Measurements from ENCODE around the gene CDK18.

Gene CDK18

DNA sequence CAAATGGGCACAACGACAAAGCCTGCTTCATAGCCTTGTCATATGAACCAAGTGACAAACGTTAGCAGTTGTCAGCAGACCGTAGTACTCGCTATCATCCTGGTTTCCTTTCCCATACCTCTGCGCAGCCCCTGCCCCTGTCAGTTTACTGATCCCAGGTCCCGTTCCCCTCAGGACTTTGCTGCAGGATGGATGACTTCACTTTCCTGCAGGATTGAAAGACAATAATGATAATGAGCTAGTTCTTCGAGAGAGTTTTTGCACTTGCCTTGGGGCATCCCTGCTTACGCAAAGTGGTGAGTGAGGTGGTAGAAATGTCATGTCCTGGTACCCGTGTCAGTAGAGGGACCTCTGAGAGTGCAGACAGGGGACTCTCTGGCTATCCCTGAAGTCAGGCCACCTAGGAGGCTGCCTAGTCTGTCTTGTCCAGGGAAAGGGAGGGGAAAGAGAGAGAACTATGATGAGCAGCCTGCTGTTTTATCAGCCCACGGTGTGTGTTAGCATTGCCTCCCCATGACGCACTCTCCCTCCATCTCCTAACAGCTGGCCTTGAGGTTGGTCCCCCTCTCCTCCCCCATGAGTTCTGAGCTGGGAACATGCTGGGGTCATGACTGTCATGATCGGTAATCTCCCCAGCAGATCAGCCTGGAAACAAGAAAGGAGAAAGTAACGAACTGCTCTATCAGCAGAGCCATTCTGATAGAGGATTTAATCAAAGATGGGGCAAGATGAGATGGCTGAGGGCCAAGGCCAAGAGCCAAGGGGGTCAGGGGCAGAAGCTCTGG, 73.6 kb downstream of the CDK18 start:
- H3K36me3 ChIP-seq (ENCODE audit: insufficient read depth, low read length), result no peaks in the 10 kb centered on the region
- H3K79me2 ChIP-seq (ENCODE audit: insufficient read depth, low read length), result no peaks in the 10 kb centered on the region
- TF ChIP-seq, protein P1, sequence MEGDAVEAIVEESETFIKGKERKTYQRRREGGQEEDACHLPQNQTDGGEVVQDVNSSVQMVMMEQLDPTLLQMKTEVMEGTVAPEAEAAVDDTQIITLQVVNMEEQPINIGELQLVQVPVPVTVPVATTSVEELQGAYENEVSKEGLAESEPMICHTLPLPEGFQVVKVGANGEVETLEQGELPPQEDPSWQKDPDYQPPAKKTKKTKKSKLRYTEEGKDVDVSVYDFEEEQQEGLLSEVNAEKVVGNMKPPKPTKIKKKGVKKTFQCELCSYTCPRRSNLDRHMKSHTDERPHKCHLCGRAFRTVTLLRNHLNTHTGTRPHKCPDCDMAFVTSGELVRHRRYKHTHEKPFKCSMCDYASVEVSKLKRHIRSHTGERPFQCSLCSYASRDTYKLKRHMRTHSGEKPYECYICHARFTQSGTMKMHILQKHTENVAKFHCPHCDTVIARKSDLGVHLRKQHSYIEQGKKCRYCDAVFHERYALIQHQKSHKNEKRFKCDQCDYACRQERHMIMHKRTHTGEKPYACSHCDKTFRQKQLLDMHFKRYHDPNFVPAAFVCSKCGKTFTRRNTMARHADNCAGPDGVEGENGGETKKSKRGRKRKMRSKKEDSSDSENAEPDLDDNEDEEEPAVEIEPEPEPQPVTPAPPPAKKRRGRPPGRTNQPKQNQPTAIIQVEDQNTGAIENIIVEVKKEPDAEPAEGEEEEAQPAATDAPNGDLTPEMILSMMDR (IDR thresholded peaks at IDR 0.05; ENCODE audit: borderline replicate concordance, extremely low read depth, low read length, poor library complexity, severe bottlenecking), result no peak
- no peak for TF ChIP-seq EZH2 (IDR thresholded peaks at IDR 0.05; ENCODE audit: borderline replicate concordance, low read depth, low read length, severe bottlenecking)
- H3K27me3 ChIP-seq (ENCODE audit: insufficient read depth, low read length, poor library complexity), result peaks cover 30% of the 10 kb centered on the region
- DNase-seq, result no peak
- H3K4me2 ChIP-seq (ENCODE audit: insufficient read depth, low read length), result no peak overlapping the region
- H2AFZ ChIP-seq (ENCODE audit: low read depth, low read length), result no peak overlapping the region
- H4K20me1 ChIP-seq (ENCODE audit: insufficient read depth, low read length), result no peaks in the 10 kb centered on the region; the same call in 1 of the 2 replicates
- no peak overlapping the region for H3K9ac ChIP-seq (ENCODE audit: low read depth, low read length)
- no peak overlapping the region for H3K27ac ChIP-seq (ENCODE audit: low read length)
- ATAC-seq (ENCODE audit: insufficient read depth, low read depth), result no peak
- no peaks in the 10 kb centered on the region for H3K4me1 ChIP-seq (ENCODE audit: insufficient read depth, low read length)
- H3K4me3 ChIP-seq (ENCODE audit: low read depth in 1 of 2, low read length in 2 of 2), result no peak overlapping the region
- no peaks in the 10 kb centered on the region for H3K9me3 ChIP-seq (ENCODE audit: insufficient read depth, low read length, severe bottlenecking)

DNA sequence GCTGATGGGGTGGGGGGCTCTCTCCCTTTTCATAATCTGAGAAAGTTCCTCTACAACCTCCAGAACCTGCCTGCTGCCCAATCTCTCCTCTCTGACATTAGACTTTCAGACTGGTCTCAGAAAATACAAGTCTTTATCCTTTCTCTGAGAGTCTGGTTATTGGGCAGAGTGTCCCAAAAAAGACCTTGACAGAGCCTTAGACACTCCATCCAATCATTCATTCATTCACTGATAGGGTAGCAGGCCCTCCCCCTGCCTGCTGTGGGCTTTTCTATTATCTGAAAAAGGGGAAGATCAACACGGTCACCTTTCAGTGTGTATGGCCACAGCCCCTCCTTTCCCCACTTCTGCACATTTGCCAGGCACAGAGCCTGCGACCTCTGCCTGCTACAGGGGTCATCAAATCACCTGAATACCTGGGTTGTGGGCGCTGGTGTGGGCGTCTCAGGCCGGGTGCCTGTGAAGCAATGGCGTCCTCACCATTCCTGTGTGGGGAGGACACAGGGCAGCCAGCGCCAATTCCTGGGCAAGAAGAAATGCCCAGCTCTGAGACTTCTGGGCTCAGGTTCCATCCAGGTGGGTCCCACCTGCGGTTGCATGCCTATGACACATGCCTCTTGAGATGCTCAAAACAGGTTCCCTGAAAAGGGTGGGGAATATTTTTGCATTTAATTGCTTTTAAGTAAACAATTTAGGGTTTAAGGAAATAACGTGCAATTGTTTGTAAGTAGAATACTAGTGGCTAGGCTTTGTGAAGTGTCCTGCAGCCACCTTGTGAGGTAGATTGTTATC, 74.5 kb downstream of the CDK18 start:
- peaks cover 30% of the 10 kb centered on the region for H3K27me3 ChIP-seq (ENCODE audit: insufficient read depth, low read length, poor library complexity)
- no peaks in the 10 kb centered on the region for H3K4me1 ChIP-seq (ENCODE audit: insufficient read depth, low read length)
- no peak overlapping the region for H3K27ac ChIP-seq (ENCODE audit: low read length)

DNA sequence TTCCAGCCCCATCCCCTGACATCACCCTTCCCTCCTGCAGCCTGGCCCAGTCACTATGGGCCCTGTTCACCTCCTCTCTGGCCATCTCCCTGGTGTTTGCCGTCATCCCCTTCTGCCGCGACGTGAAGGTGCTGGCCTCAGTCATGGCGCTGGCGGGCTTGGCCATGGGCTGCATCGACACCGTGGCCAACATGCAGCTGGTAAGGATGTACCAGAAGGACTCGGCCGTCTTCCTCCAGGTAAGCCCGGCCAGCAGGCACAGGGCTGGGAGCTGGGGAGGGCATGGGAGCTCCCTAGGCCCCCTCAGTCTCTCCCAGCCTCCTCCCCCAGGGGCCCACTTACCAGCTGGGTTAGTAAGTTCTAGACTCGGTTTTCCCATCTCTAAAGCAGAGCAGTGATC, 75.2 kb downstream of the CDK18 start:
- ATAC-seq (ENCODE audit: insufficient read depth, low read depth), result no peak

More for the DNA sequence above, 74.5 kb downstream of the CDK18 start:
- Histone ChIP-seq H4K20me1 (ENCODE audit: insufficient read depth, low read length) (no peaks in the 10 kb centered on the region; the same call in 1 of the 2 replicates), H3K79me2 (ENCODE audit: insufficient read depth, low read length) (no peaks in the 10 kb centered on the region), H2AFZ (ENCODE audit: low read depth, low read length) (no peak overlapping the region), H3K4me2 (ENCODE audit: insufficient read depth, low read length) (no peak overlapping the region), H3K9me3 (ENCODE audit: insufficient read depth, low read length, severe bottlenecking) (no peaks in the 10 kb centered on the region), H3K9ac (ENCODE audit: low read depth, low read length) (no peak overlapping the region), H3K4me3 (ENCODE audit: low read depth in 1 of 2, low read length in 2 of 2) (no peak overlapping the region), H3K36me3 (ENCODE audit: insufficient read depth, low read length) (no peaks in the 10 kb centered on the region)
- no peak for TF ChIP-seq EZH2 (IDR thresholded peaks at IDR 0.05; ENCODE audit: borderline replicate concordance, low read depth, low read length, severe bottlenecking)
- TF ChIP-seq, protein P1 (IDR thresholded peaks at IDR 0.05; ENCODE audit: borderline replicate concordance, extremely low read depth, low read length, poor library complexity, severe bottlenecking), result no peak
- ATAC-seq (ENCODE audit: insufficient read depth, low read depth) (no peak), DNase-seq (no peak)

More for the DNA sequence above, 75.2 kb downstream of the CDK18 start:
- Histone ChIP-seq H4K20me1 (ENCODE audit: insufficient read depth, low read length) (no peaks in the 10 kb centered on the region; the same call in 1 of the 2 replicates), H3K79me2 (ENCODE audit: insufficient read depth, low read length) (no peaks in the 10 kb centered on the region), H3K9ac (ENCODE audit: low read depth, low read length) (no peak overlapping the region), H3K9me3 (ENCODE audit: insufficient read depth, low read length, severe bottlenecking) (no peaks in the 10 kb centered on the region), H2AFZ (ENCODE audit: low read depth, low read length) (no peak overlapping the region), H3K27me3 (ENCODE audit: insufficient read depth, low read length, poor library complexity) (peaks cover 29% of the 10 kb centered on the region), H3K4me2 (ENCODE audit: insufficient read depth, low read length) (no peak overlapping the region), H3K4me3 (ENCODE audit: low read depth in 1 of 2, low read length in 2 of 2) (no peak overlapping the region), H3K4me1 (ENCODE audit: insufficient read depth, low read length) (no peaks in the 10 kb centered on the region), H3K36me3 (ENCODE audit: insufficient read depth, low read length) (no peaks in the 10 kb centered on the region), H3K27ac (ENCODE audit: low read length) (no peak overlapping the region)
- DNase-seq, result no peak
- TF ChIP-seq EZH2 (IDR thresholded peaks at IDR 0.05; ENCODE audit: borderline replicate concordance, low read depth, low read length, severe bottlenecking), result no peak
- TF ChIP-seq, protein P1 (IDR thresholded peaks at IDR 0.05; ENCODE audit: borderline replicate concordance, extremely low read depth, low read length, poor library complexity, severe bottlenecking), result no peak

All from DND-41 (cell line).